Stimulated activated CD8-positive, alpha-beta memory T cell treated with anti-CD3 and anti-CD28 coated beads, Interleukin-12 subunit alpha, Interleukin-12 subunit beta, amount 100 ng/mL, for 4 hours (primary cell): Measurements from ENCODE around the gene IFFO2.
A peak's percentile ranks its signal among the peaks of the same experiment; 100 is the strongest.

Experiments
- DNase-seq: peaks from one replicate; pipeline ENCODE4 v3.0.0-alpha.2; 2020; ENCODE audit warnings: low read depth

IFFO2 gene

GRCh38 chr1:18919197-18919905 is 37.1 kb downstream of the IFFO2 start:
- DNase-seq, result no peak

- DNase-seq, result no peak
Measured at GRCh38 chr1:18918417-18918816, 38.1 kb downstream of the IFFO2 start.

GRCh38 chr1:18917071-18917799 is 39.2 kb downstream of the IFFO2 start:
- DNase-seq, result no peak

- DNase-seq, result no peak
Measured at GRCh38 chr1:18915341-18915740, 41.1 kb downstream of the IFFO2 start.

- peak; percentile 55 for DNase-seq
Measured at GRCh38 chr1:18913065-18913835, 43.2 kb downstream of the IFFO2 start.

GRCh38 chr1:18912550-18912949 is 43.9 kb downstream of the IFFO2 start:
- no peak for DNase-seq

- no peak for DNase-seq
Measured at GRCh38 chr1:18908911-18909771, 47.3 kb downstream of the IFFO2 start.

- no peak for DNase-seq
Measured at GRCh38 chr1:18907917-18908845, 48.3 kb downstream of the IFFO2 start.

GRCh38 chr1:18907021-18907916 is 49.2 kb downstream of the IFFO2 start:
- DNase-seq, result no peak

GRCh38 chr1:18903291-18903756 is 53.2 kb downstream of the IFFO2 start:
- no peak for DNase-seq

- peak; percentile 80 for DNase-seq
Measured at GRCh38 chr1:18902523-18903290, 53.8 kb downstream of the IFFO2 start, which contains the start of gene ALDH4A1. Gene ALDH4A1 (minus strand): TSS chr1:18902555. CDS start chr1:18902523, 32 bp downstream.

- DNase-seq, result no peak
Measured at GRCh38 chr1:18901952-18902522, 54.4 kb downstream of the IFFO2 start.

GRCh38 chr1:18901147-18901951 is 55.1 kb downstream of the IFFO2 start:
- no peak for DNase-seq

- DNase-seq, result no peak
Measured at GRCh38 chr1:18900303-18900841, 56.1 kb downstream of the IFFO2 start.

GRCh38 chr1:18899363-18900049 is 57.0 kb downstream of the IFFO2 start:
- no peak for DNase-seq

- no peak for DNase-seq
Measured at GRCh38 chr1:18898567-18898966, 57.9 kb downstream of the IFFO2 start.

GRCh38 chr1:18895317-18895716 is 61.2 kb downstream of the IFFO2 start:
- no peak for DNase-seq
